ENCODE results near the gene ANXA8. TPM values are rescaled to one million over a fixed set of nuclear protein-coding genes. Genes with fewer than 3 reads are reported as not detected.

Gene ANXA8
- total and polyA plus RNA-seq, 10 of the 15 experiments (the other 5 are each of a cell fraction or from before 2014, with no cell fraction given): 0.10 to 0.53 (median 0.41) TPM; not detected in 3

DNA sequence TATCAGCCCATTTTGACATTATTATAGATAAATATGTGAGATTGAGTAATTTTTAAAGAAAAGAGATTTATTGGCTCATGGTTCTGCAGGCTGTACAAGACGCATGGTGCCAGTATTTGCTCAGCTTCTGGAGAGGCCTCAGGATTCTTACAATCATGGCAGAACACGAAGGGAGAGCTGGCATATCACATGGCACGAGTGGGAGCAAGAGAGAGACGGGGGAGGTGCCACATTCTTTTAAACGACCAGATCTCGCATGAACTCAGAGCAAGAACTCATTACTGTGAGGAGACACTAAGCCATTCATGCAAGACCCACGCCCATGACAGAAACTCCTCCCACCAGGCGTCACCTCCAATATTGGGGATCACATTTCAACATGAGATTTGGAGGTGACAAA lies 59.7 kb downstream of the ANXA8 start:
- POLR2A ChIA-PET: no interaction called here
- RAD21 ChIA-PET (ENCODE audit: unreplicated experiment): no interaction called here
- H3K36me3 ChIP-seq (ENCODE audit: control insufficient read depth in 2 of 2, insufficient read depth in 2 of 2, low read length in 1 of 2): no peaks in the 10 kb centered on the region
- no peak overlapping the region for H3K4me2 ChIP-seq (ENCODE audit: control insufficient read depth, insufficient read depth)
- no peak for TF ChIP-seq NFIC (IDR thresholded peaks at IDR 0.05; ENCODE audit: low read depth, low read length)
- no peak for TF ChIP-seq SUZ12 (IDR thresholded peaks at IDR 0.05; ENCODE audit: unreplicated experiment)
- TF ChIP-seq TCF12 (IDR thresholded peaks at IDR 0.05; ENCODE audit: low read depth, low read length): no peak
- TF ChIP-seq, protein P1, sequence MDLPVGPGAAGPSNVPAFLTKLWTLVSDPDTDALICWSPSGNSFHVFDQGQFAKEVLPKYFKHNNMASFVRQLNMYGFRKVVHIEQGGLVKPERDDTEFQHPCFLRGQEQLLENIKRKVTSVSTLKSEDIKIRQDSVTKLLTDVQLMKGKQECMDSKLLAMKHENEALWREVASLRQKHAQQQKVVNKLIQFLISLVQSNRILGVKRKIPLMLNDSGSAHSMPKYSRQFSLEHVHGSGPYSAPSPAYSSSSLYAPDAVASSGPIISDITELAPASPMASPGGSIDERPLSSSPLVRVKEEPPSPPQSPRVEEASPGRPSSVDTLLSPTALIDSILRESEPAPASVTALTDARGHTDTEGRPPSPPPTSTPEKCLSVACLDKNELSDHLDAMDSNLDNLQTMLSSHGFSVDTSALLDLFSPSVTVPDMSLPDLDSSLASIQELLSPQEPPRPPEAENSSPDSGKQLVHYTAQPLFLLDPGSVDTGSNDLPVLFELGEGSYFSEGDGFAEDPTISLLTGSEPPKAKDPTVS (IDR thresholded peaks at IDR 0.05; ENCODE audit: low read depth, low read length): no peak
- TF ChIP-seq POLR2AphosphoS2 (IDR thresholded peaks at IDR 0.05; ENCODE audit: low read depth, low read length): no peak
- in situ Hi-C loops (cut with MboI) (no loop called here), intact Hi-C loops (cut with micrococcal nuclease; ENCODE audit: unreplicated experiment) (no loop called here)
- no peak overlapping the region for H3K27ac ChIP-seq (ENCODE audit: control insufficient read depth, insufficient read depth)
- H2AFZ ChIP-seq (ENCODE audit: control insufficient read depth, low read depth, low read length): no peak overlapping the region
- SMC1A ChIA-PET (ENCODE audit: uncharacterized antibody, unreplicated experiment): no interaction called here
- 12% methylated on average over 8 of the region's 8 CpGs for WGBS (ENCODE audit: insufficient coverage, insufficient replicate concordance, low lambda C conversion rate, missing lambda C conversion rate)
- no TSS peak for BruUV-seq (replicated peaks)
- H3K27me3 ChIP-seq (replicated peaks in 1 of 2; ENCODE audit: control insufficient read depth in 2 of 2, insufficient read depth in 2 of 2, low read length in 1 of 2): no peaks in the 10 kb centered on the region; a peak in 2 of 4 replicates
- no peaks in the 10 kb centered on the region for H3K4me1 ChIP-seq (ENCODE audit: control insufficient read depth, insufficient read depth, low read length)
- CTCF ChIA-PET: no interaction called here
- FAIRE-seq (no peak), ATAC-seq (no peak), DNase-seq (ENCODE audit: low read depth, low spot score) (no peak)
- no peaks in the 10 kb centered on the region for H3K79me2 ChIP-seq (ENCODE audit: control insufficient read depth, insufficient read depth, low read length)
- no peaks in the 10 kb centered on the region for H3K9me3 ChIP-seq (replicated peaks; ENCODE audit: control insufficient read depth, insufficient read depth, low read length)
- no peaks in the 10 kb centered on the region for H4K20me1 ChIP-seq (ENCODE audit: control insufficient read depth, insufficient read depth)
- H3K4me3 ChIP-seq: no peak overlapping the region
- H3K9ac ChIP-seq (ENCODE audit: control insufficient read depth, insufficient read depth, low read length): no peak overlapping the region

DNA sequence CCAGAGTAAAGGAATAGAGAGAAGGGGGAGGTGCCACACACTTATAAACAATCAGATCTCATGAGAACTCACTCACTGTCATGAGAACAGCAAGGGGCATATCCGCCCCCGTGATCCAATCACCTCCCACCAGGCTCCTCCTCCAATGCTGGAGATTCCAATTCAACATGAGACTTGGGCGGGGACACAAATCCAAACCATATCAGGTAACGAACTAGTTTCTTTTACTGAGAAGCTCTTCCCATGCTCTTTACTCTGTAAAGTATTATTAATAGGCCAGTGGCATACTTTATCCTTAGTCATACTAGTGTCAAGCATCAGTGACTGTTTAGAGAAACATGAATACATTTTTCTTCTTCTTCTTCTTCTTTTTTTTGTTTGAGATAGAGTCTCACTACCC lies 60.4 kb downstream of the ANXA8 start:
- ChIA-PET CTCF (no interaction called here), SMC1A (ENCODE audit: uncharacterized antibody, unreplicated experiment) (no interaction called here), POLR2A (no interaction called here), RAD21 (ENCODE audit: unreplicated experiment) (no interaction called here)
- in situ Hi-C loops (cut with MboI): no loop called here
- no peaks in the 10 kb centered on the region for H3K79me2 ChIP-seq (ENCODE audit: control insufficient read depth, insufficient read depth, low read length)
- H3K36me3 ChIP-seq (ENCODE audit: control insufficient read depth in 2 of 2, insufficient read depth in 2 of 2, low read length in 1 of 2): no peaks in the 10 kb centered on the region
- H2AFZ ChIP-seq (ENCODE audit: control insufficient read depth, low read depth, low read length): no peak overlapping the region
- H4K20me1 ChIP-seq (ENCODE audit: control insufficient read depth, insufficient read depth): no peaks in the 10 kb centered on the region
- no peak overlapping the region for H3K27ac ChIP-seq (ENCODE audit: control insufficient read depth, insufficient read depth)
- FAIRE-seq (no peak), DNase-seq (ENCODE audit: low read depth, low spot score) (no peak), ATAC-seq (no peak)
- no TSS peak for BruUV-seq (replicated peaks)
- intact Hi-C loops (cut with micrococcal nuclease; ENCODE audit: unreplicated experiment): no loop called here
- H3K27me3 ChIP-seq (replicated peaks in 1 of 2; ENCODE audit: control insufficient read depth in 2 of 2, insufficient read depth in 2 of 2, low read length in 1 of 2): no peaks in the 10 kb centered on the region; a peak in 2 of 4 replicates
- H3K4me3 ChIP-seq: no peak overlapping the region
- no peak overlapping the region for H3K4me2 ChIP-seq (ENCODE audit: control insufficient read depth, insufficient read depth)
- no peak overlapping the region for H3K9ac ChIP-seq (ENCODE audit: control insufficient read depth, insufficient read depth, low read length)
- 17% methylated on average over 4 of the region's 4 CpGs for WGBS (ENCODE audit: insufficient coverage, insufficient replicate concordance, low lambda C conversion rate, missing lambda C conversion rate)
- H3K4me1 ChIP-seq (ENCODE audit: control insufficient read depth, insufficient read depth, low read length): no peaks in the 10 kb centered on the region
- no peaks in the 10 kb centered on the region for H3K9me3 ChIP-seq (replicated peaks; ENCODE audit: control insufficient read depth, insufficient read depth, low read length)
- TF ChIP-seq, protein P2, sequence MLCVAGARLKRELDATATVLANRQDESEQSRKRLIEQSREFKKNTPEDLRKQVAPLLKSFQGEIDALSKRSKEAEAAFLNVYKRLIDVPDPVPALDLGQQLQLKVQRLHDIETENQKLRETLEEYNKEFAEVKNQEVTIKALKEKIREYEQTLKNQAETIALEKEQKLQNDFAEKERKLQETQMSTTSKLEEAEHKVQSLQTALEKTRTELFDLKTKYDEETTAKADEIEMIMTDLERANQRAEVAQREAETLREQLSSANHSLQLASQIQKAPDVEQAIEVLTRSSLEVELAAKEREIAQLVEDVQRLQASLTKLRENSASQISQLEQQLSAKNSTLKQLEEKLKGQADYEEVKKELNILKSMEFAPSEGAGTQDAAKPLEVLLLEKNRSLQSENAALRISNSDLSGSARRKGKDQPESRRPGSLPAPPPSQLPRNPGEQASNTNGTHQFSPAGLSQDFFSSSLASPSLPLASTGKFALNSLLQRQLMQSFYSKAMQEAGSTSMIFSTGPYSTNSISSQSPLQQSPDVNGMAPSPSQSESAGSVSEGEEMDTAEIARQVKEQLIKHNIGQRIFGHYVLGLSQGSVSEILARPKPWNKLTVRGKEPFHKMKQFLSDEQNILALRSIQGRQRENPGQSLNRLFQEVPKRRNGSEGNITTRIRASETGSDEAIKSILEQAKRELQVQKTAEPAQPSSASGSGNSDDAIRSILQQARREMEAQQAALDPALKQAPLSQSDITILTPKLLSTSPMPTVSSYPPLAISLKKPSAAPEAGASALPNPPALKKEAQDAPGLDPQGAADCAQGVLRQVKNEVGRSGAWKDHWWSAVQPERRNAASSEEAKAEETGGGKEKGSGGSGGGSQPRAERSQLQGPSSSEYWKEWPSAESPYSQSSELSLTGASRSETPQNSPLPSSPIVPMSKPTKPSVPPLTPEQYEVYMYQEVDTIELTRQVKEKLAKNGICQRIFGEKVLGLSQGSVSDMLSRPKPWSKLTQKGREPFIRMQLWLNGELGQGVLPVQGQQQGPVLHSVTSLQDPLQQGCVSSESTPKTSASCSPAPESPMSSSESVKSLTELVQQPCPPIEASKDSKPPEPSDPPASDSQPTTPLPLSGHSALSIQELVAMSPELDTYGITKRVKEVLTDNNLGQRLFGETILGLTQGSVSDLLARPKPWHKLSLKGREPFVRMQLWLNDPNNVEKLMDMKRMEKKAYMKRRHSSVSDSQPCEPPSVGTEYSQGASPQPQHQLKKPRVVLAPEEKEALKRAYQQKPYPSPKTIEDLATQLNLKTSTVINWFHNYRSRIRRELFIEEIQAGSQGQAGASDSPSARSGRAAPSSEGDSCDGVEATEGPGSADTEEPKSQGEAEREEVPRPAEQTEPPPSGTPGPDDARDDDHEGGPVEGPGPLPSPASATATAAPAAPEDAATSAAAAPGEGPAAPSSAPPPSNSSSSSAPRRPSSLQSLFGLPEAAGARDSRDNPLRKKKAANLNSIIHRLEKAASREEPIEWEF (IDR thresholded peaks at IDR 0.05; ENCODE audit: insufficient replicate concordance, low read depth, low read length): no peak
- TF ChIP-seq, protein P3, sequence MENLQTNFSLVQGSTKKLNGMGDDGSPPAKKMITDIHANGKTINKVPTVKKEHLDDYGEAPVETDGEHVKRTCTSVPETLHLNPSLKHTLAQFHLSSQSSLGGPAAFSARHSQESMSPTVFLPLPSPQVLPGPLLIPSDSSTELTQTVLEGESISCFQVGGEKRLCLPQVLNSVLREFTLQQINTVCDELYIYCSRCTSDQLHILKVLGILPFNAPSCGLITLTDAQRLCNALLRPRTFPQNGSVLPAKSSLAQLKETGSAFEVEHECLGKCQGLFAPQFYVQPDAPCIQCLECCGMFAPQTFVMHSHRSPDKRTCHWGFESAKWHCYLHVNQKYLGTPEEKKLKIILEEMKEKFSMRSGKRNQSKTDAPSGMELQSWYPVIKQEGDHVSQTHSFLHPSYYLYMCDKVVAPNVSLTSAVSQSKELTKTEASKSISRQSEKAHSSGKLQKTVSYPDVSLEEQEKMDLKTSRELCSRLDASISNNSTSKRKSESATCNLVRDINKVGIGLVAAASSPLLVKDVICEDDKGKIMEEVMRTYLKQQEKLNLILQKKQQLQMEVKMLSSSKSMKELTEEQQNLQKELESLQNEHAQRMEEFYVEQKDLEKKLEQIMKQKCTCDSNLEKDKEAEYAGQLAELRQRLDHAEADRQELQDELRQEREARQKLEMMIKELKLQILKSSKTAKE (IDR thresholded peaks at IDR 0.05; ENCODE audit: low read depth, poor library complexity, severe bottlenecking): no peak
- no peak for TF ChIP-seq CBX5 (IDR thresholded peaks at IDR 0.05; ENCODE audit: low read depth)

All from GM12878 (cell line).